ENCODE measurements around the gene ANO1. TPM values are rescaled to one million over a fixed set of nuclear protein-coding genes. Genes with fewer than 3 reads are reported as not detected.

The ANO1 gene
- total RNA-seq, 1 experiment from 2014 or later = 10.9 TPM

DNA sequence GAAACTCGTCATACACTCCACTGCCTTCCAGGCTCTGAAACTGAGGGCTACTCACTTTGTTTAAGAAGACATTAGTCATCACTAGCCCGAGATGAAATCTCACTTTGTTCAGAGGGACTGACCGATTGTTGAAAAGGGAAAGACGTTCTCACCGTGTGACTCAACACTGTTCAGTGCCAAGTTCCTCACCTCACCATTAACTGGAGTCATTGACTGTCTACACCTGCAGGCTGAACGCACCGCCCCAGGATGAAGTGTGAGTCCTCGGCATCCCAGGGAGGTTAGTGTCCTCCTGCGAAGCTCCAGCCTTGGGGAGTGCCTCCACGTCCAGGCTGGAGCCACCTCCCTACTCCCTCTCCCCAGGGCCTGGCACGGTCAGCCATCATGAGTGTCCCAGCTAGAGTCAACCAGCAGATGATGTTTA, 155.4 kb downstream of the ANO1 start:
- no peak overlapping the region for H2BK12ac ChIP-seq (ENCODE audit: insufficient read length, low read depth, low read length)
- no peak overlapping the region for H2AK5ac ChIP-seq (ENCODE audit: insufficient read length, low read length)
- no peak overlapping the region for H2BK120ac ChIP-seq (ENCODE audit: low read depth, low read length, poor library complexity, severe bottlenecking)
- peaks cover 0 to 2% of the 10 kb centered on the region in 2 experiments; a peak in 1 of 5 replicates for H3K9me3 Mint-ChIP-seq
- no peaks in the 10 kb centered on the region for H3K23me2 ChIP-seq (ENCODE audit: insufficient read length, low read depth, low read length, poor library complexity, severe bottlenecking)
- no peaks in the 10 kb centered on the region for H3K79me2 ChIP-seq (ENCODE audit: insufficient read depth, low read length)
- H3K27ac Mint-ChIP-seq = no peak overlapping the region; a peak in 1 of 7 replicates
- no peaks in the 10 kb centered on the region for H3K27me3 ChIP-seq (ENCODE audit: insufficient read depth, low read length)
- no peak overlapping the region for H3K4me2 ChIP-seq (ENCODE audit: insufficient read depth, insufficient read length, low read length)
- H4K91ac ChIP-seq (ENCODE audit: insufficient read length, low read depth, low read length) = no peak overlapping the region
- no peak overlapping the region for H3T11ph ChIP-seq (ENCODE audit: low read length)
- no peak for DNase-seq
- no peaks in the 10 kb centered on the region for H4K20me1 ChIP-seq (ENCODE audit: control insufficient read depth, insufficient read depth, insufficient read length)
- no peak overlapping the region for H3K14ac ChIP-seq (ENCODE audit: insufficient read depth, low read length)
- TF ChIP-seq, protein P1, sequence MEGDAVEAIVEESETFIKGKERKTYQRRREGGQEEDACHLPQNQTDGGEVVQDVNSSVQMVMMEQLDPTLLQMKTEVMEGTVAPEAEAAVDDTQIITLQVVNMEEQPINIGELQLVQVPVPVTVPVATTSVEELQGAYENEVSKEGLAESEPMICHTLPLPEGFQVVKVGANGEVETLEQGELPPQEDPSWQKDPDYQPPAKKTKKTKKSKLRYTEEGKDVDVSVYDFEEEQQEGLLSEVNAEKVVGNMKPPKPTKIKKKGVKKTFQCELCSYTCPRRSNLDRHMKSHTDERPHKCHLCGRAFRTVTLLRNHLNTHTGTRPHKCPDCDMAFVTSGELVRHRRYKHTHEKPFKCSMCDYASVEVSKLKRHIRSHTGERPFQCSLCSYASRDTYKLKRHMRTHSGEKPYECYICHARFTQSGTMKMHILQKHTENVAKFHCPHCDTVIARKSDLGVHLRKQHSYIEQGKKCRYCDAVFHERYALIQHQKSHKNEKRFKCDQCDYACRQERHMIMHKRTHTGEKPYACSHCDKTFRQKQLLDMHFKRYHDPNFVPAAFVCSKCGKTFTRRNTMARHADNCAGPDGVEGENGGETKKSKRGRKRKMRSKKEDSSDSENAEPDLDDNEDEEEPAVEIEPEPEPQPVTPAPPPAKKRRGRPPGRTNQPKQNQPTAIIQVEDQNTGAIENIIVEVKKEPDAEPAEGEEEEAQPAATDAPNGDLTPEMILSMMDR (conservative IDR thresholded peaks at IDR 0.05) = no peak
- no peak overlapping the region for H3K18ac ChIP-seq (ENCODE audit: insufficient read length, low read depth, low read length)
- peaks cover 6% of the 10 kb centered on the region for H3K27me3 Mint-ChIP-seq (ENCODE audit: low read depth)
- H2BK20ac ChIP-seq (ENCODE audit: low read depth, low read length, poor library complexity, severe bottlenecking) = no peak overlapping the region
- no peak overlapping the region for H3K23ac ChIP-seq (ENCODE audit: insufficient read length, low read depth, low read length)
- H4K8ac ChIP-seq (replicated peaks; ENCODE audit: insufficient read length, low read depth, low read length) = no peak overlapping the region
- no peak overlapping the region for H3K27ac ChIP-seq (ENCODE audit: insufficient read length, low read depth, low read length)
- no peak overlapping the region for H4K5ac ChIP-seq (ENCODE audit: insufficient read length, low read depth, low read length)
- no peaks in the 10 kb centered on the region for H3K36me3 Mint-ChIP-seq (ENCODE audit: insufficient read depth in 1 of 3, low read depth in 3 of 3)
- no peaks in the 10 kb centered on the region for H3K79me1 ChIP-seq (ENCODE audit: insufficient read depth, low read depth, low read length, poor library complexity, severe bottlenecking)
- H3K4me3 Mint-ChIP-seq = no peak overlapping the region
- H3K4me1 ChIP-seq (ENCODE audit: insufficient read depth, low read length) = no peaks in the 10 kb centered on the region
- H3K9ac ChIP-seq (ENCODE audit: extremely low read depth, insufficient read length, low read length) = no peak overlapping the region
- no CpG with 5 or more reads among the region's 11 CpGs for WGBS (ENCODE audit: extremely low coverage, insufficient read length, low lambda C conversion rate)
- H3K4ac ChIP-seq (ENCODE audit: low read depth, low read length) = no peak overlapping the region
- no peak overlapping the region for H2AFZ ChIP-seq (ENCODE audit: low read length)
- no peak overlapping the region for H2BK5ac ChIP-seq (ENCODE audit: insufficient read length, low read length)
- no peak overlapping the region for H2BK15ac ChIP-seq (ENCODE audit: low read depth, low read length)
- H3K4me1 Mint-ChIP-seq = no peaks in the 10 kb centered on the region
- no peaks in the 10 kb centered on the region for H3K9me3 ChIP-seq (ENCODE audit: control insufficient read depth, low read depth, low read length)
- H3K56ac ChIP-seq (ENCODE audit: insufficient read length, low read depth, low read length) = no peak overlapping the region

Data from H9 (cell line).